ENCODE data around the gene TRPM2. TPM values are rescaled to one million over a fixed set of nuclear protein-coding genes. Genes with fewer than 3 reads are reported as not detected.

Gene TRPM2
- total RNA-seq, 1 experiment from 2014 or later = 28.1 TPM

- DNase-seq (ENCODE audit: low read depth, low spot score) = no peak
- Histone ChIP-seq H2AFZ (ENCODE audit: low read depth, low read length, poor library complexity, severe bottlenecking) (no peak overlapping the region), H3K9me2 (ENCODE audit: insufficient read depth) (no peaks in the 10 kb centered on the region), H3K27ac (ENCODE audit: low read depth, low read length) (no peak overlapping the region), H3K4me3 (replicated peaks in 1 of 2; ENCODE audit: low read depth in 1 of 2, low read length in 2 of 2) (no peak overlapping the region), H4K20me1 (ENCODE audit: insufficient read depth) (no peaks in the 10 kb centered on the region), H3K36me3 (ENCODE audit: control insufficient read depth in 1 of 2, insufficient read depth in 2 of 2, low read length in 2 of 2) (peaks cover 7 to 22% of the 10 kb centered on the region in 2 experiments; a peak in 3 of 4 replicates), H3K9ac (ENCODE audit: low read length) (no peak overlapping the region), H3K9me3 (ENCODE audit: control insufficient read depth in 1 of 2, insufficient read depth in 1 of 2, low read depth in 1 of 2, low read length in 2 of 2) (no peaks in the 10 kb centered on the region), H3K79me2 (ENCODE audit: insufficient read depth, low read length) (no peaks in the 10 kb centered on the region), H3K27me3 (ENCODE audit: insufficient read depth, low read length) (no peaks in the 10 kb centered on the region), H3K4me2 (ENCODE audit: low read length) (no peak overlapping the region), H3K4me1 (ENCODE audit: control insufficient read depth in 1 of 2, insufficient read depth in 2 of 2, low read length in 2 of 2) (no peaks in the 10 kb centered on the region)
- ChIA-PET POLR2A (no interaction called here), CTCF (no interaction called here), RAD21 (ENCODE audit: low non-redundant PET in 1 of 2, low total read pairs in 2 of 2, uncharacterized antibody in 2 of 2, unreplicated experiment in 2 of 2) (no interaction called here)
- no peak for ATAC-seq
- no TSS peak for BruUV-seq (replicated peaks)
- intact Hi-C loops (cut with micrococcal nuclease) = no loop called here
- TF ChIP-seq ATF3 (IDR thresholded peaks at IDR 0.05) (no peak), EZH2 (IDR thresholded peaks at IDR 0.05) (no peak), CBX3 (IDR thresholded peaks at IDR 0.05; ENCODE audit: low read depth) (no peak), JUND (IDR thresholded peaks at IDR 0.05) (no peak), REST (IDR thresholded peaks at IDR 0.05; ENCODE audit: low read depth) (no peak), ELF1 (IDR thresholded peaks at IDR 0.05; ENCODE audit: borderline replicate concordance, low read depth) (no peak), EZH2phosphoT487 (IDR thresholded peaks at IDR 0.05; ENCODE audit: borderline replicate concordance) (no peak)
Observed at GRCh38 chr21:44314128-44314527, 39.3 kb upstream of the TRPM2 start.

GRCh38 chr21:44314561-44314960 is 38.9 kb upstream of the TRPM2 start:
- Histone ChIP-seq H2AFZ (ENCODE audit: low read depth, low read length, poor library complexity, severe bottlenecking) (no peak overlapping the region), H4K20me1 (ENCODE audit: insufficient read depth) (no peaks in the 10 kb centered on the region), H3K9ac (ENCODE audit: low read length) (no peak overlapping the region), H3K27me3 (ENCODE audit: insufficient read depth, low read length) (no peaks in the 10 kb centered on the region), H3K9me2 (ENCODE audit: insufficient read depth) (no peaks in the 10 kb centered on the region), H3K9me3 (ENCODE audit: control insufficient read depth in 1 of 2, insufficient read depth in 1 of 2, low read depth in 1 of 2, low read length in 2 of 2) (no peaks in the 10 kb centered on the region), H3K4me1 (ENCODE audit: control insufficient read depth in 1 of 2, insufficient read depth in 2 of 2, low read length in 2 of 2) (no peaks in the 10 kb centered on the region), H3K36me3 (ENCODE audit: control insufficient read depth in 1 of 2, insufficient read depth in 2 of 2, low read length in 2 of 2) (peaks cover 7 to 22% of the 10 kb centered on the region in 2 experiments; a peak in 3 of 4 replicates), H3K27ac (ENCODE audit: low read depth, low read length) (no peak overlapping the region; the same call in 1 of the 2 replicates), H3K4me3 (replicated peaks in 1 of 2; ENCODE audit: low read depth in 1 of 2, low read length in 2 of 2) (no peak overlapping the region), H3K4me2 (ENCODE audit: low read length) (no peak overlapping the region), H3K79me2 (ENCODE audit: insufficient read depth, low read length) (no peaks in the 10 kb centered on the region)
- POLR2A ChIA-PET = no interaction called here
- no TSS peak for BruUV-seq (replicated peaks)
- RAD21 ChIA-PET (ENCODE audit: low non-redundant PET in 1 of 2, low total read pairs in 2 of 2, uncharacterized antibody in 2 of 2, unreplicated experiment in 2 of 2) = no interaction called here
- intact Hi-C loops (cut with micrococcal nuclease) = no loop called here
- CTCF ChIA-PET = no interaction called here
- ATAC-seq (no peak), DNase-seq (ENCODE audit: low read depth, low spot score) (no peak)
- TF ChIP-seq YY1 (IDR thresholded peaks at IDR 0.05; ENCODE audit: extremely low read depth, insufficient replicate concordance, low read depth, low read length) (no peak), RAD21 (IDR thresholded peaks at IDR 0.05; ENCODE audit: low read depth) (no peak), ZNF274 (IDR thresholded peaks at IDR 0.05; ENCODE audit: low read depth, low read length) (no peak), EZH2phosphoT487 (IDR thresholded peaks at IDR 0.05; ENCODE audit: borderline replicate concordance) (no peak), FOSL1 (IDR thresholded peaks at IDR 0.05; ENCODE audit: low read depth) (no peak), SP1 (IDR thresholded peaks at IDR 0.05; ENCODE audit: low read depth) (no peak), POLR2A (IDR thresholded peaks at IDR 0.05; ENCODE audit: borderline replicate concordance, extremely low read depth, insufficient read depth, insufficient read length) (no peak), CBX3 (IDR thresholded peaks at IDR 0.05; ENCODE audit: low read depth) (no peak), TCF7L2 (IDR thresholded peaks at IDR 0.05; ENCODE audit: borderline replicate concordance, extremely low read depth, insufficient read depth, insufficient read length) (no peak), ELF1 (IDR thresholded peaks at IDR 0.05; ENCODE audit: borderline replicate concordance, low read depth) (no peak), ZBTB33 (IDR thresholded peaks at IDR 0.05; ENCODE audit: extremely low read depth, insufficient replicate concordance, low read length) (no peak), POLR2AphosphoS5 (IDR thresholded peaks at IDR 0.05; ENCODE audit: low read depth, low read length) (no peak)
